GM19025 (cell line): ENCODE measurements around the gene CFAP74.
"Not testable (repeated sequence)": the region's sequence is repeated elsewhere in the genome, so short reads cannot be mapped to it uniquely, and the experiment has no call there.

Experiments used
- ATAC-seq: cut with Tn5 transposase; IDR thresholded peaks from one replicate; pipeline ENCODE4 v1.9.1; 2021; ENCODE audit warnings: mild to moderate bottlenecking, low read depth, moderate library complexity; ENCODE audit not compliant: unreplicated experiment

CFAP74 gene

GRCh38 chr1:1987142-1987510, 16.5 kb downstream of the CFAP74 start:
- ATAC-seq, result no peak

- no peak for ATAC-seq
Measured at GRCh38 chr1:1986451-1987141, 17.0 kb downstream of the CFAP74 start.

GRCh38 chr1:1985375-1986050, 18.1 kb downstream of the CFAP74 start:
- ATAC-seq, result no peak

GRCh38 chr1:1984560-1985070, 19.0 kb downstream of the CFAP74 start:
- ATAC-seq, result no peak

- no peak for ATAC-seq
Measured at GRCh38 chr1:1982379-1983232, 21.0 kb downstream of the CFAP74 start.

GRCh38 chr1:1981631-1982327, 21.8 kb downstream of the CFAP74 start:
- ATAC-seq, result not testable (repeated sequence)

GRCh38 chr1:1981142-1981500, 22.5 kb downstream of the CFAP74 start:
- no peak for ATAC-seq

- no peak for ATAC-seq
Measured at GRCh38 chr1:1980467-1981141, 23.0 kb downstream of the CFAP74 start.

- no peak for ATAC-seq
Measured at GRCh38 chr1:1979482-1980165, 24.0 kb downstream of the CFAP74 start.

GRCh38 chr1:1978690-1979481, 24.7 kb downstream of the CFAP74 start:
- not testable (repeated sequence) for ATAC-seq

GRCh38 chr1:1978108-1978507, 25.5 kb downstream of the CFAP74 start:
- no peak for ATAC-seq

GRCh38 chr1:1976031-1976430, 27.6 kb downstream of the CFAP74 start:
- ATAC-seq, result no peak

- ATAC-seq, result no peak
Measured at GRCh38 chr1:1975535-1975934, 28.1 kb downstream of the CFAP74 start.

GRCh38 chr1:1974834-1975233, 28.8 kb downstream of the CFAP74 start:
- no peak for ATAC-seq

GRCh38 chr1:1973716-1974642, 29.6 kb downstream of the CFAP74 start:
- ATAC-seq, result no peak

- ATAC-seq, result no peak
Measured at GRCh38 chr1:1972976-1973715, 30.4 kb downstream of the CFAP74 start.

GRCh38 chr1:1971688-1972087, 31.9 kb downstream of the CFAP74 start:
- no peak for ATAC-seq
